Neuronal stem cell (in vitro differentiated cells): ENCODE results near the gene YBEY.

Source experiments
- DNase-seq: peaks from one replicate; pipeline ENCODE4 v3.0.0-alpha.2; 2013; ENCODE audit warnings: low spot score
- H2AFZ ChIP-seq: one replicate; pipeline ENCODE4 v1.6.1; 2013; ENCODE audit warnings: mild to moderate bottlenecking, low read length, inconsistent platforms
- H2AK5ac ChIP-seq: 2 replicates; pipeline ENCODE4 v1.6.1; 2013; ENCODE audit warnings: low read depth, mild to moderate bottlenecking, inconsistent platforms, low read length, moderate library complexity, mixed read lengths
- H2BK120ac ChIP-seq: 2 replicates; pipeline ENCODE4 v1.6.1; 2013; ENCODE audit warnings: low read depth, mild to moderate bottlenecking, inconsistent platforms, low read length, moderate library complexity, mixed read lengths
- H2BK12ac ChIP-seq: one replicate; pipeline ENCODE4 v1.6.1; 2013; ENCODE audit warnings: low read length, inconsistent platforms
- H2BK15ac ChIP-seq: 2 replicates; pipeline ENCODE4 v1.6.1; 2013; ENCODE audit warnings: mild to moderate bottlenecking, low read length, inconsistent platforms, mixed read lengths
- H2BK5ac ChIP-seq: one replicate; pipeline ENCODE4 v1.6.1; 2013; ENCODE audit warnings: inconsistent platforms, mild to moderate bottlenecking, low read length, moderate library complexity
- H3K14ac ChIP-seq: one replicate; pipeline ENCODE4 v1.6.1; 2013; ENCODE audit warnings: low read length, inconsistent platforms
- H3K18ac ChIP-seq: 2 replicates; pipeline ENCODE4 v1.6.1; 2013; ENCODE audit warnings: low read length, inconsistent platforms
- H3K23ac ChIP-seq: 2 replicates; pipeline ENCODE4 v1.6.1; 2013; ENCODE audit warnings: low read depth, mild to moderate bottlenecking, mixed read lengths, low read length, inconsistent platforms; ENCODE audit not compliant: poor library complexity
- H3K27ac ChIP-seq: replicated peaks from 3 replicates; pipeline ENCODE4 v1.5.1; 2013; ENCODE audit warnings: low read length, inconsistent platforms
- H3K27me3 ChIP-seq, 3 experiments: 2 replicates each; pipeline ENCODE4 v1.6.1; 2013; ENCODE audit warnings: low read length in 3 of 3, mild to moderate bottlenecking in 2 of 3, inconsistent platforms in 1 of 3, low read depth in 1 of 3, mixed read lengths in 1 of 3, moderate library complexity in 1 of 3; ENCODE audit not compliant: control insufficient read depth in 3 of 3, insufficient read depth in 3 of 3
- H3K36me3 ChIP-seq, 2 donors: replicated peaks in 1 of 2; 2 replicates each; pipeline ENCODE4 v1.6.1; 2013; ENCODE audit warnings: low read length in 2 of 2; ENCODE audit not compliant: control insufficient read depth in 2 of 2, insufficient read depth in 2 of 2
- H3K4ac ChIP-seq: 2 replicates; pipeline ENCODE4 v1.6.1; 2013; ENCODE audit warnings: inconsistent platforms, mild to moderate bottlenecking, low read length, moderate library complexity
- H3K4me1 ChIP-seq, 2 donors: 1 replicate in 1 of 2; 2 replicates in 1 of 2; pipeline ENCODE4 v1.6.1; 2013; ENCODE audit warnings: low read length in 2 of 2, low read depth in 1 of 2; ENCODE audit not compliant: control insufficient read depth in 2 of 2, insufficient read depth in 1 of 2
- H3K4me2 ChIP-seq: one replicate; pipeline ENCODE4 v1.6.1; 2013; ENCODE audit warnings: mild to moderate bottlenecking, low read length, inconsistent platforms; ENCODE audit not compliant: insufficient read depth, poor library complexity, severe bottlenecking
- H3K4me3 ChIP-seq, 2 donors: 2 replicates each; pipeline ENCODE4 v1.5.1; 2013; ENCODE audit warnings: low read length in 2 of 2, mild to moderate bottlenecking in 2 of 2, inconsistent platforms in 1 of 2, moderate library complexity in 1 of 2
- H3K79me1 ChIP-seq: one replicate; pipeline ENCODE4 v1.6.1; 2013; ENCODE audit warnings: low read depth, mild to moderate bottlenecking, inconsistent platforms, low read length, moderate library complexity
- H3K9ac ChIP-seq: one replicate; pipeline ENCODE4 v1.6.1; 2013; ENCODE audit warnings: mild to moderate bottlenecking, low read depth, low read length, inconsistent platforms; ENCODE audit not compliant: poor library complexity
- H3K9me3 ChIP-seq, 2 donors: replicated peaks in 1 of 2; 2 replicates each; pipeline versions ENCODE3 to v1.6.1; 2013; ENCODE audit warnings: low read length in 2 of 2, mild to moderate bottlenecking in 2 of 2, inconsistent platforms in 1 of 2, low read depth in 1 of 2, mixed read lengths in 1 of 2, moderate library complexity in 1 of 2; ENCODE audit not compliant: control insufficient read depth in 2 of 2, insufficient read depth in 1 of 2
- H4K8ac ChIP-seq: one replicate; pipeline ENCODE4 v1.6.1; 2013; ENCODE audit warnings: low read depth, mild to moderate bottlenecking, inconsistent platforms, low read length, moderate library complexity
- H4K91ac ChIP-seq: one replicate; pipeline ENCODE4 v1.6.1; 2013; ENCODE audit warnings: low read length, low read depth, mild to moderate bottlenecking, inconsistent platforms; ENCODE audit not compliant: poor library complexity
- WGBS, 2 donors: extraction: QIAGEN DNeasy Blood & Tissue Kit; methylation state at CpG; one replicate each; pipeline ENCODE4 v1.1.7; 2013; ENCODE audit warnings: missing lambda C conversion rate in 2 of 2, mixed read lengths in 1 of 2; ENCODE audit not compliant: insufficient read length in 2 of 2, insufficient replicate concordance in 1 of 2; ENCODE audit errors: extremely low coverage in 2 of 2; 5-methylcytosine and 5-hydroxymethylcytosine counted together

YBEY gene

GRCh38 chr21:46264690-46265144, 21.4 kb upstream of the YBEY start:
- H2BK120ac ChIP-seq = no peak overlapping the region
- H3K4me3 ChIP-seq = no peak overlapping the region
- H3K4ac ChIP-seq = no peak overlapping the region
- H3K27me3 ChIP-seq = no peaks in the 10 kb centered on the region
- peaks cover 3% of the 10 kb centered on the region for H3K79me1 ChIP-seq
- H3K18ac ChIP-seq = no peak overlapping the region
- no CpG with 5 or more reads among the region's 13 CpGs for WGBS, 2 donors
- H3K27ac ChIP-seq = no peak overlapping the region
- DNase-seq = no peak
- no peak overlapping the region for H4K8ac ChIP-seq
- H2AFZ ChIP-seq = no peak overlapping the region
- H3K9ac ChIP-seq = no peak overlapping the region
- H3K4me1 ChIP-seq = no peaks in the 10 kb centered on the region
- no peak overlapping the region for H3K14ac ChIP-seq
- H2AK5ac ChIP-seq = no peak overlapping the region
- H3K36me3 ChIP-seq = peaks cover 49 to 94% of the 10 kb centered on the region in 2 donors
- H4K91ac ChIP-seq = no peak overlapping the region
- no peak overlapping the region for H2BK15ac ChIP-seq
- H3K9me3 ChIP-seq = no peaks in the 10 kb centered on the region
- no peak overlapping the region for H2BK12ac ChIP-seq
- no peak overlapping the region for H2BK5ac ChIP-seq
- peak overlapping the region; percentile 75 for H3K23ac ChIP-seq
- H3K4me2 ChIP-seq = no peak overlapping the region

GRCh38 chr21:46265736-46266525, 20.2 kb upstream of the YBEY start:
- H3K9ac ChIP-seq = no peak overlapping the region
- H2BK5ac ChIP-seq = no peak overlapping the region
- H3K14ac ChIP-seq = no peak overlapping the region
- H2BK120ac ChIP-seq = no peak overlapping the region
- no peaks in the 10 kb centered on the region for H3K27me3 ChIP-seq
- no peak overlapping the region for H3K18ac ChIP-seq
- no peak overlapping the region for H2AK5ac ChIP-seq
- H3K79me1 ChIP-seq = peaks cover 3% of the 10 kb centered on the region
- no CpG with 5 or more reads among the region's 26 CpGs for WGBS, 2 donors
- H3K36me3 ChIP-seq = peaks cover 47 to 94% of the 10 kb centered on the region in 2 donors
- no peaks in the 10 kb centered on the region for H3K9me3 ChIP-seq
- H3K27ac ChIP-seq = no peak overlapping the region
- DNase-seq = no peak
- H4K8ac ChIP-seq = no peak overlapping the region
- H3K4me1 ChIP-seq = no peaks in the 10 kb centered on the region
- H2BK12ac ChIP-seq = no peak overlapping the region
- no peak overlapping the region for H3K4me3 ChIP-seq
- H4K91ac ChIP-seq = no peak overlapping the region
- peak overlapping the region; percentile 80 for H3K23ac ChIP-seq
- no peak overlapping the region for H2BK15ac ChIP-seq
- no peak overlapping the region for H3K4ac ChIP-seq
- no peak overlapping the region for H3K4me2 ChIP-seq
- H2AFZ ChIP-seq = no peak overlapping the region

- Histone ChIP-seq H3K36me3 (peaks cover 48 to 94% of the 10 kb centered on the region in 2 donors), H2AFZ (no peak overlapping the region), H4K91ac (no peak overlapping the region), H3K4me1 (no peaks in the 10 kb centered on the region), H2BK5ac (no peak overlapping the region), H3K27me3 (no peaks in the 10 kb centered on the region), H2BK15ac (no peak overlapping the region), H3K4me2 (no peak overlapping the region), H2BK120ac (no peak overlapping the region), H3K9ac (no peak overlapping the region), H2AK5ac (no peak overlapping the region), H2BK12ac (no peak overlapping the region), H3K79me1 (peaks cover 3% of the 10 kb centered on the region), H3K18ac (no peak overlapping the region), H4K8ac (no peak overlapping the region), H3K27ac (no peak overlapping the region), H3K4me3 (no peak overlapping the region), H3K23ac (no peak overlapping the region), H3K14ac (no peak overlapping the region), H3K4ac (no peak overlapping the region), H3K9me3 (no peaks in the 10 kb centered on the region)
- no peak for DNase-seq
- WGBS, 2 donors = no CpG with 5 or more reads among the region's 19 CpGs
Measured at GRCh38 chr21:46266946-46267345, 19.2 kb upstream of the YBEY start.

- no peak for DNase-seq
- Histone ChIP-seq H2AFZ (no peak overlapping the region), H3K4me1 (no peaks in the 10 kb centered on the region), H3K9me3 (no peaks in the 10 kb centered on the region), H3K18ac (no peak overlapping the region), H3K4me2 (no peak overlapping the region), H2BK15ac (no peak overlapping the region), H2AK5ac (no peak overlapping the region), H2BK5ac (no peak overlapping the region), H3K27ac (no peak overlapping the region), H3K79me1 (peaks cover 3% of the 10 kb centered on the region), H4K91ac (no peak overlapping the region), H3K14ac (no peak overlapping the region), H4K8ac (no peak overlapping the region), H3K36me3 (peaks cover 60 to 97% of the 10 kb centered on the region in 2 donors), H3K4me3 (no peak overlapping the region), H3K27me3 (no peaks in the 10 kb centered on the region), H2BK120ac (no peak overlapping the region), H3K9ac (no peak overlapping the region), H2BK12ac (no peak overlapping the region), H3K4ac (no peak overlapping the region), H3K23ac (no peak overlapping the region)
- no CpG with 5 or more reads among the region's 13 CpGs for WGBS, 2 donors
Measured at GRCh38 chr21:46268371-46268770, 17.8 kb upstream of the YBEY start.
